ENCODE results near the gene IL20.

The IL20 gene

GRCh38 chr1:206886831-206887230 lies 21.4 kb downstream of the IL20 start:
- H2AFZ ChIP-seq (ENCODE audit: low read length): no peak overlapping the region
- no peak overlapping the region for H3K9ac ChIP-seq (ENCODE audit: low read length)
- H3F3A ChIP-seq (ENCODE audit: insufficient read depth, low read length): peaks cover 5% of the 10 kb centered on the region; the same call in 1 of the 2 replicates
- H3K4me3 ChIP-seq (ENCODE audit: low read length): no peak overlapping the region
- no peaks in the 10 kb centered on the region for H3K36me3 ChIP-seq (replicated peaks; ENCODE audit: insufficient read depth, low read length)
- no peaks in the 10 kb centered on the region for H3K79me2 ChIP-seq (ENCODE audit: low read length)
- H3K4me2 ChIP-seq (ENCODE audit: low read depth, low read length): no peak overlapping the region
- H3K9me2 ChIP-seq (replicated peaks; ENCODE audit: insufficient read depth, low read length): no peaks in the 10 kb centered on the region
- peaks cover 13% of the 10 kb centered on the region; the same call in 1 of the 2 replicates for H3K4me1 ChIP-seq (ENCODE audit: low read length)
- no peaks in the 10 kb centered on the region for H4K20me1 ChIP-seq (ENCODE audit: insufficient read depth, low read length)
- no peak for DNase-seq
- TF ChIP-seq CTCF (IDR thresholded peaks at IDR 0.05; ENCODE audit: low read length): no peak
- TF ChIP-seq EZH2 (optimal IDR thresholded peaks at IDR 0.05; ENCODE audit: low read depth, low read length): no peak
- no peak for TF ChIP-seq EZH2phosphoT487 (IDR thresholded peaks at IDR 0.05; ENCODE audit: low read length)
- no peaks in the 10 kb centered on the region for H3K9me3 ChIP-seq (replicated peaks; ENCODE audit: insufficient read depth, low read length)
- H3K27me3 ChIP-seq (replicated peaks; ENCODE audit: insufficient read depth, low read length): peaks cover 4% of the 10 kb centered on the region; the same call in 1 of the 2 replicates
- no peak overlapping the region for H3K27ac ChIP-seq (ENCODE audit: low read length)

GRCh38 chr1:206887701-206888100 lies 22.3 kb downstream of the IL20 start:
- H3K9me2 ChIP-seq (replicated peaks; ENCODE audit: insufficient read depth, low read length): no peaks in the 10 kb centered on the region
- peaks cover 4% of the 10 kb centered on the region; the same call in 1 of the 2 replicates for H3K27me3 ChIP-seq (replicated peaks; ENCODE audit: insufficient read depth, low read length)
- no peaks in the 10 kb centered on the region for H3K9me3 ChIP-seq (replicated peaks; ENCODE audit: insufficient read depth, low read length)
- H3F3A ChIP-seq (ENCODE audit: insufficient read depth, low read length): peaks cover 5% of the 10 kb centered on the region; the same call in 1 of the 2 replicates
- no peak overlapping the region for H3K9ac ChIP-seq (ENCODE audit: low read length)
- no peak overlapping the region for H3K4me2 ChIP-seq (ENCODE audit: low read depth, low read length)
- no peaks in the 10 kb centered on the region for H3K79me2 ChIP-seq (ENCODE audit: low read length)
- H4K20me1 ChIP-seq (ENCODE audit: insufficient read depth, low read length): no peaks in the 10 kb centered on the region
- no peak overlapping the region for H3K27ac ChIP-seq (ENCODE audit: low read length)
- H3K36me3 ChIP-seq (replicated peaks; ENCODE audit: insufficient read depth, low read length): no peaks in the 10 kb centered on the region
- peaks cover 13% of the 10 kb centered on the region; the same call in 1 of the 2 replicates for H3K4me1 ChIP-seq (ENCODE audit: low read length)
- TF ChIP-seq CTCF (IDR thresholded peaks at IDR 0.05; ENCODE audit: low read length): no peak
- no peak for TF ChIP-seq EZH2phosphoT487 (IDR thresholded peaks at IDR 0.05; ENCODE audit: low read length)
- no peak for TF ChIP-seq EZH2 (optimal IDR thresholded peaks at IDR 0.05; ENCODE audit: low read depth, low read length)
- DNase-seq: no peak
- H2AFZ ChIP-seq (ENCODE audit: low read length): no peak overlapping the region
- no peak overlapping the region for H3K4me3 ChIP-seq (ENCODE audit: low read length)

- no peak overlapping the region for H3K27ac ChIP-seq (ENCODE audit: low read length)
- no peak overlapping the region for H3K9ac ChIP-seq (ENCODE audit: low read length)
- peaks cover 4% of the 10 kb centered on the region; the same call in 1 of the 2 replicates for H3K27me3 ChIP-seq (replicated peaks; ENCODE audit: insufficient read depth, low read length)
- H3K9me3 ChIP-seq (replicated peaks; ENCODE audit: insufficient read depth, low read length): no peaks in the 10 kb centered on the region
- no peaks in the 10 kb centered on the region for H3K36me3 ChIP-seq (replicated peaks; ENCODE audit: insufficient read depth, low read length)
- H3K79me2 ChIP-seq (ENCODE audit: low read length): no peaks in the 10 kb centered on the region
- H3K4me2 ChIP-seq (ENCODE audit: low read depth, low read length): no peak overlapping the region
- H3K4me3 ChIP-seq (ENCODE audit: low read length): no peak overlapping the region
- H3F3A ChIP-seq (ENCODE audit: insufficient read depth, low read length): peaks cover 5% of the 10 kb centered on the region; the same call in 1 of the 2 replicates
- no peaks in the 10 kb centered on the region for H3K9me2 ChIP-seq (replicated peaks; ENCODE audit: insufficient read depth, low read length)
- no peak overlapping the region for H2AFZ ChIP-seq (ENCODE audit: low read length)
- TF ChIP-seq CTCF (IDR thresholded peaks at IDR 0.05; ENCODE audit: low read length): no peak
- TF ChIP-seq EZH2phosphoT487 (IDR thresholded peaks at IDR 0.05; ENCODE audit: low read length): no peak
- no peak for TF ChIP-seq EZH2 (optimal IDR thresholded peaks at IDR 0.05; ENCODE audit: low read depth, low read length)
- peaks cover 13% of the 10 kb centered on the region; the same call in 1 of the 2 replicates for H3K4me1 ChIP-seq (ENCODE audit: low read length)
- no peak for DNase-seq
- no peaks in the 10 kb centered on the region for H4K20me1 ChIP-seq (ENCODE audit: insufficient read depth, low read length)
Measured at GRCh38 chr1:206890125-206891060, 25.0 kb downstream of the IL20 start.

Data from MM.1S (cell line).